Activated T-helper 2 cell treated with anti-CD3 and anti-CD28 coated beads, Interferon-gamma antibody, Interleukin-2, Interleukin-4, amounts not matched to agents 10 μg/mL and 5 μg/mL and 100 μg/mL, durations not matched to agents 14 hours and 24 hours and 36 hours (primary cell): ENCODE data around the gene TBX18. TPM values are rescaled to one million over a fixed set of nuclear protein-coding genes. Genes with fewer than 3 reads are reported as not detected.

ENCODE experiments used
- DNase-seq: peaks from one replicate; pipeline ENCODE4 v3.0.0; 2021; ENCODE audit warnings: low spot score
- H3K27ac Mint-ChIP-seq: one replicate; pipeline ENCODE4 v1.8.0; 2021; ENCODE audit warnings: mixed read lengths
- H3K27me3 Mint-ChIP-seq: one replicate; pipeline ENCODE4 v1.8.0; 2021; ENCODE audit warnings: low read depth, mixed read lengths
- H3K36me3 Mint-ChIP-seq: one replicate; pipeline ENCODE4 v1.8.0; 2021; ENCODE audit warnings: low read depth, mixed read lengths
- H3K4me1 Mint-ChIP-seq: one replicate; pipeline ENCODE4 v1.8.0; 2021; ENCODE audit warnings: low read depth, mixed read lengths
- H3K4me3 Mint-ChIP-seq: one replicate; pipeline ENCODE4 v1.8.0; 2021; ENCODE audit warnings: low read depth, mild to moderate bottlenecking, moderate library complexity, mixed read lengths
- H3K9me3 Mint-ChIP-seq: one replicate; pipeline ENCODE4 v1.8.0; 2021; ENCODE audit warnings: mixed read lengths
- intact Hi-C: fragments of 100-400 bp; cut with micrococcal nuclease; formaldehyde crosslinking; loops from one replicate; pipeline ENCODE4 v1.15.1; 2023
- total RNA-seq: library from RNA; stranded (reverse); gene quantifications from 2 replicates; pipeline ENCODE4 v1.2.3, GENCODE V29; 2022

Gene TBX18
- total RNA-seq, 1 donor from 2014 or later, result not detected

GRCh38 chr6:84785671-84786070 is 21.3 kb upstream of the TBX18 start:
- Mint-ChIP-seq H3K9me3 (no peaks in the 10 kb centered on the region), H3K4me3 (no peak overlapping the region), H3K27ac (no peak overlapping the region), H3K4me1 (no peaks in the 10 kb centered on the region), H3K36me3 (no peaks in the 10 kb centered on the region), H3K27me3 (no peaks in the 10 kb centered on the region)
- DNase-seq, result no peak
- intact Hi-C loops, result no loop called here

GRCh38 chr6:84779917-84780316 is 15.5 kb upstream of the TBX18 start:
- Mint-ChIP-seq H3K4me3 (no peak overlapping the region), H3K36me3 (no peaks in the 10 kb centered on the region), H3K4me1 (no peaks in the 10 kb centered on the region), H3K9me3 (no peaks in the 10 kb centered on the region), H3K27me3 (peaks cover 25% of the 10 kb centered on the region), H3K27ac (no peak overlapping the region)
- intact Hi-C loops, result loop anchor here (10.0 kb wide), 1 partner anchor 545 kb away; no protein-coding TSS in a partner anchor
- DNase-seq, result no peak

GRCh38 chr6:84779380-84779779 is 15.0 kb upstream of the TBX18 start:
- no peak for DNase-seq
- H3K9me3 Mint-ChIP-seq, result no peaks in the 10 kb centered on the region
- H3K4me1 Mint-ChIP-seq, result no peaks in the 10 kb centered on the region
- intact Hi-C loops, result loop anchor here (10.0 kb wide), 1 partner anchor 545 kb away; no protein-coding TSS in a partner anchor
- peaks cover 26% of the 10 kb centered on the region for H3K27me3 Mint-ChIP-seq
- no peak overlapping the region for H3K27ac Mint-ChIP-seq
- H3K4me3 Mint-ChIP-seq, result no peak overlapping the region
- no peaks in the 10 kb centered on the region for H3K36me3 Mint-ChIP-seq

GRCh38 chr6:84777888-84778287 is 13.5 kb upstream of the TBX18 start:
- DNase-seq, result no peak
- Mint-ChIP-seq H3K9me3 (no peaks in the 10 kb centered on the region), H3K27ac (no peak overlapping the region), H3K4me3 (no peak overlapping the region), H3K4me1 (peaks cover 4% of the 10 kb centered on the region), H3K27me3 (peaks cover 35% of the 10 kb centered on the region), H3K36me3 (no peaks in the 10 kb centered on the region)
- intact Hi-C loops, result loop anchor here (10.0 kb wide), 1 partner anchor 547 kb away; no protein-coding TSS in a partner anchor

- intact Hi-C loops, result loop anchor here (10.0 kb wide), 1 partner anchor 548 kb away; no protein-coding TSS in a partner anchor
- no peak overlapping the region for H3K4me3 Mint-ChIP-seq
- no peaks in the 10 kb centered on the region for H3K9me3 Mint-ChIP-seq
- no peak overlapping the region for H3K27ac Mint-ChIP-seq
- peaks cover 47% of the 10 kb centered on the region for H3K27me3 Mint-ChIP-seq
- no peak for DNase-seq
- H3K4me1 Mint-ChIP-seq, result peaks cover 4% of the 10 kb centered on the region
- no peaks in the 10 kb centered on the region for H3K36me3 Mint-ChIP-seq
Observed at GRCh38 chr6:84776392-84776791, 12.0 kb upstream of the TBX18 start.

GRCh38 chr6:84775751-84776150 is 11.4 kb upstream of the TBX18 start:
- intact Hi-C loops, result loop anchor here (10.0 kb wide), 1 partner anchor 549 kb away; no protein-coding TSS in a partner anchor
- no peak for DNase-seq
- Mint-ChIP-seq H3K4me3 (no peak overlapping the region), H3K27ac (no peak overlapping the region), H3K9me3 (no peaks in the 10 kb centered on the region), H3K27me3 (peaks cover 53% of the 10 kb centered on the region), H3K4me1 (peaks cover 4% of the 10 kb centered on the region), H3K36me3 (no peaks in the 10 kb centered on the region)

GRCh38 chr6:84774985-84775284 is 10.5 kb upstream of the TBX18 start:
- Mint-ChIP-seq H3K4me1 (peaks cover 4% of the 10 kb centered on the region), H3K27ac (no peak overlapping the region), H3K4me3 (no peak overlapping the region), H3K27me3 (peaks cover 58% of the 10 kb centered on the region), H3K9me3 (no peaks in the 10 kb centered on the region), H3K36me3 (no peaks in the 10 kb centered on the region)
- intact Hi-C loops, result loop anchor here (1.0 to 10.0 kb wide), 2 partner anchors 11 to 550 kb away; partner anchors contain the start of gene TBX18
- no peak for DNase-seq

GRCh38 chr6:84774157-84774984 is 10.0 kb upstream of the TBX18 start:
- H3K4me3 Mint-ChIP-seq, result no peak overlapping the region
- H3K36me3 Mint-ChIP-seq, result no peaks in the 10 kb centered on the region
- no peaks in the 10 kb centered on the region for H3K9me3 Mint-ChIP-seq
- DNase-seq, result no peak
- H3K27ac Mint-ChIP-seq, result no peak overlapping the region
- H3K27me3 Mint-ChIP-seq, result peaks cover 62% of the 10 kb centered on the region
- intact Hi-C loops, result loop anchor here (1.0 to 10.0 kb wide), 2 partner anchors 10 to 550 kb away; partner anchors contain the start of gene TBX18
- peaks cover 5% of the 10 kb centered on the region for H3K4me1 Mint-ChIP-seq

GRCh38 chr6:84773431-84774156 is 9.2 kb upstream of the TBX18 start:
- H3K4me3 Mint-ChIP-seq, result peak overlapping the region; percentile 21
- no peaks in the 10 kb centered on the region for H3K9me3 Mint-ChIP-seq
- H3K27me3 Mint-ChIP-seq, result peaks cover 67% of the 10 kb centered on the region
- H3K4me1 Mint-ChIP-seq, result peaks cover 6% of the 10 kb centered on the region
- intact Hi-C loops, result loop anchor here (1.0 to 10.0 kb wide), 2 partner anchors 9 to 551 kb away; partner anchors contain the start of gene TBX18
- no peaks in the 10 kb centered on the region for H3K36me3 Mint-ChIP-seq
- no peak overlapping the region for H3K27ac Mint-ChIP-seq
- no peak for DNase-seq

- no peak overlapping the region for H3K27ac Mint-ChIP-seq
- H3K9me3 Mint-ChIP-seq, result no peaks in the 10 kb centered on the region
- peaks cover 72% of the 10 kb centered on the region for H3K27me3 Mint-ChIP-seq
- no peak overlapping the region for H3K4me3 Mint-ChIP-seq
- intact Hi-C loops, result loop anchor here (10.0 kb wide), 1 partner anchor 552 kb away; no protein-coding TSS in a partner anchor
- H3K4me1 Mint-ChIP-seq, result peaks cover 6% of the 10 kb centered on the region
- DNase-seq, result no peak
- H3K36me3 Mint-ChIP-seq, result no peaks in the 10 kb centered on the region
Observed at GRCh38 chr6:84773133-84773430, 8.7 kb upstream of the TBX18 start.

- no peak overlapping the region for H3K4me3 Mint-ChIP-seq
- H3K36me3 Mint-ChIP-seq, result no peaks in the 10 kb centered on the region
- no peak for DNase-seq
- H3K27me3 Mint-ChIP-seq, result peaks cover 75% of the 10 kb centered on the region
- intact Hi-C loops, result loop anchor here (10.0 kb wide), 1 partner anchor 552 kb away; no protein-coding TSS in a partner anchor
- peaks cover 6% of the 10 kb centered on the region for H3K4me1 Mint-ChIP-seq
- no peaks in the 10 kb centered on the region for H3K9me3 Mint-ChIP-seq
- peak overlapping the region; percentile 5 for H3K27ac Mint-ChIP-seq
Observed at GRCh38 chr6:84772428-84773132, 8.2 kb upstream of the TBX18 start.

GRCh38 chr6:84771756-84772356 is 7.5 kb upstream of the TBX18 start:
- Mint-ChIP-seq H3K9me3 (no peaks in the 10 kb centered on the region), H3K36me3 (no peaks in the 10 kb centered on the region), H3K4me1 (peaks cover 6% of the 10 kb centered on the region), H3K27me3 (peaks cover 79% of the 10 kb centered on the region), H3K4me3 (no peak overlapping the region), H3K27ac (no peak overlapping the region)
- no peak for DNase-seq
- intact Hi-C loops, result loop anchor here (10.0 kb wide), 1 partner anchor 553 kb away; no protein-coding TSS in a partner anchor
